Measurements from ENCODE around the gene TMEM187. TPM values are rescaled to one million over a fixed set of nuclear protein-coding genes. Genes with fewer than 3 reads are reported as not detected.
A peak's percentile ranks its signal among the peaks of the same experiment; 100 is the strongest.

TMEM187 gene
- total and polyA plus RNA-seq, 2 donors (not counting 3 experiments of a cell fraction or from before 2014, with no cell fraction given), result 2.6 to 15.7 TPM

- no peak overlapping the region for H2AFZ ChIP-seq (ENCODE audit: low read depth, low read length)
- H4K20me1 ChIP-seq (replicated peaks; ENCODE audit: control insufficient read depth, extremely low read depth, insufficient read depth, low read length), result no peaks in the 10 kb centered on the region
- H3K9me1 ChIP-seq (replicated peaks; ENCODE audit: control insufficient read depth, extremely low read depth, insufficient read depth, low read length), result no peaks in the 10 kb centered on the region
- TF ChIP-seq MAX (IDR thresholded peaks at IDR 0.05; ENCODE audit: insufficient read depth, insufficient read length) (no peak), GATA2 (IDR thresholded peaks at IDR 0.05; ENCODE audit: insufficient read depth, insufficient read length, low read depth, low read length) (no peak), MYC (IDR thresholded peaks at IDR 0.05; ENCODE audit: low read depth, low read length) (no peak), POLR2A (IDR thresholded peaks at IDR 0.05; ENCODE audit: low read depth, low read length) (no peak)
- no peak overlapping the region for H3K9ac ChIP-seq (replicated peaks; ENCODE audit: extremely low read depth, insufficient read depth, low read length)
- H3K4me1 ChIP-seq (ENCODE audit: control insufficient read depth, extremely low read depth, insufficient read depth, low read length), result peaks cover 6% of the 10 kb centered on the region
- H3K27ac ChIP-seq (ENCODE audit: insufficient read depth, low read depth, low read length), result no peak overlapping the region
- dilution Hi-C loops (cut with MboI; ENCODE audit: extremely low pct_ligation_motif_present, low sequenced_read_pairs) (no loop called here), intact Hi-C loops (cut with micrococcal nuclease) (no loop called here)
- no peaks in the 10 kb centered on the region for H3K79me2 ChIP-seq (ENCODE audit: control insufficient read depth, insufficient read depth, low read length)
- no peaks in the 10 kb centered on the region for H3K9me3 ChIP-seq (replicated peaks; ENCODE audit: control insufficient read depth, insufficient read depth, low read length)
- TSS peak; percentile 56 for BruUV-seq (replicated peaks)
- H3K36me3 ChIP-seq (ENCODE audit: control insufficient read depth in 2 of 2, extremely low read depth in 1 of 2, insufficient read depth in 2 of 2, low read length in 2 of 2), result peaks cover 0 to 4% of the 10 kb centered on the region in 2 experiments
- POLR2A ChIA-PET, result no interaction called here
- CTCF ChIA-PET, result no interaction called here
- no peak for DNase-seq (ENCODE audit: low read depth, low spot score)
- H3K27me3 ChIP-seq (ENCODE audit: control insufficient read depth in 2 of 2, insufficient read depth in 2 of 2, low read length in 2 of 2), result no peaks in the 10 kb centered on the region
- no peak for FAIRE-seq
- no peak overlapping the region for H3K4me2 ChIP-seq (ENCODE audit: insufficient read depth, low read length)
- no peak overlapping the region for H3K4me3 ChIP-seq (replicated peaks in 1 of 3; ENCODE audit: insufficient read depth in 1 of 3, low read depth in 1 of 3, low read length in 3 of 3)
Measured at GRCh38 chrX:154010330-154011087, 38.0 kb downstream of the TMEM187 start.

GRCh38 chrX:154011376-154012335 lies 39.1 kb downstream of the TMEM187 start:
- H4K20me1 ChIP-seq (replicated peaks; ENCODE audit: control insufficient read depth, extremely low read depth, insufficient read depth, low read length), result no peaks in the 10 kb centered on the region
- CTCF ChIA-PET, result interaction anchor here (2.2 to 2.5 kb wide), 2 partner anchors 15 to 35 kb away, joined by 16 to 39 read pairs; no protein-coding TSS in a partner anchor
- no peak overlapping the region for H2AFZ ChIP-seq (ENCODE audit: low read depth, low read length)
- no peak overlapping the region for H3K9ac ChIP-seq (replicated peaks; ENCODE audit: extremely low read depth, insufficient read depth, low read length)
- POLR2A ChIA-PET, result no interaction called here
- FAIRE-seq (peak; percentile 63), DNase-seq (ENCODE audit: low read depth, low spot score) (no peak)
- H3K79me2 ChIP-seq (ENCODE audit: control insufficient read depth, insufficient read depth, low read length), result peaks cover 4% of the 10 kb centered on the region
- no peaks in the 10 kb centered on the region for H3K9me1 ChIP-seq (replicated peaks; ENCODE audit: control insufficient read depth, extremely low read depth, insufficient read depth, low read length)
- dilution Hi-C loops (cut with MboI; ENCODE audit: extremely low pct_ligation_motif_present, low sequenced_read_pairs) (no loop called here), intact Hi-C loops (cut with micrococcal nuclease) (no loop called here)
- H3K27me3 ChIP-seq (ENCODE audit: control insufficient read depth in 2 of 2, insufficient read depth in 2 of 2, low read length in 2 of 2), result no peaks in the 10 kb centered on the region
- H3K9me3 ChIP-seq (replicated peaks; ENCODE audit: control insufficient read depth, insufficient read depth, low read length), result no peaks in the 10 kb centered on the region
- H3K27ac ChIP-seq (ENCODE audit: insufficient read depth, low read depth, low read length), result no peak overlapping the region
- H3K4me3 ChIP-seq (replicated peaks in 1 of 3; ENCODE audit: insufficient read depth in 1 of 3, low read depth in 1 of 3, low read length in 3 of 3), result no peak overlapping the region
- TF ChIP-seq FOS (IDR thresholded peaks at IDR 0.05; ENCODE audit: borderline replicate concordance, insufficient read depth, low read length), result no peak
- TF ChIP-seq POLR2AphosphoS5 (IDR thresholded peaks at IDR 0.05; ENCODE audit: insufficient read depth, low read depth, low read length), result no peak
- no peak for TF ChIP-seq CTCF (IDR thresholded peaks at IDR 0.05; ENCODE audit: extremely low read depth in 1 of 2, insufficient read depth in 1 of 2, low read depth in 1 of 2, low read length in 2 of 2)
- no peak for TF ChIP-seq MAX (IDR thresholded peaks at IDR 0.05; ENCODE audit: insufficient read depth, insufficient read length)
- TF ChIP-seq MYC (IDR thresholded peaks at IDR 0.05; ENCODE audit: low read depth, low read length), result no peak
- no peak for TF ChIP-seq GATA2 (IDR thresholded peaks at IDR 0.05; ENCODE audit: insufficient read depth, insufficient read length, low read depth, low read length)
- no peak for TF ChIP-seq POLR2A (IDR thresholded peaks at IDR 0.05; ENCODE audit: low read depth, low read length)
- TF ChIP-seq JUN (IDR thresholded peaks at IDR 0.05; ENCODE audit: borderline replicate concordance, insufficient read depth, insufficient read length, low read depth), result no peak
- TF ChIP-seq EZH2 (IDR thresholded peaks at IDR 0.05; ENCODE audit: borderline replicate concordance, low read depth, low read length, severe bottlenecking), result no peak
- no peak overlapping the region for H3K4me2 ChIP-seq (ENCODE audit: insufficient read depth, low read length)
- no TSS peak for BruUV-seq (replicated peaks)
- peaks cover 0 to 11% of the 10 kb centered on the region in 2 experiments for H3K36me3 ChIP-seq (ENCODE audit: control insufficient read depth in 2 of 2, extremely low read depth in 1 of 2, insufficient read depth in 2 of 2, low read length in 2 of 2)
- H3K4me1 ChIP-seq (ENCODE audit: control insufficient read depth, extremely low read depth, insufficient read depth, low read length), result peaks cover 6% of the 10 kb centered on the region

Measured in endothelial cell of umbilical vein (primary cell).